SK-N-MC (cell line): ENCODE data around the gene NCK2.

Experiments used
- DNase-seq: peaks from one replicate; pipeline ENCODE4 v3.0.0-alpha.2; 2011; ENCODE audit warnings: low read depth, low spot score
- H3K27ac ChIP-seq: fragments of 200-600 bp; sonication (generic); 2 replicates; pipeline ENCODE4 v1.5.1; 2016; ENCODE audit warnings: mixed run types
- H3K36me3 ChIP-seq: fragments of 200-600 bp; sonication (generic); 2 replicates; pipeline ENCODE4 v1.6.1; 2017; ENCODE audit warnings: antibody characterized with exemption, low read length, mixed read lengths; ENCODE audit not compliant: insufficient read depth
- H3K4me3 ChIP-seq: fragments of 200-600 bp; sonication (generic); 2 replicates; pipeline ENCODE4 v1.5.1; 2016
- H3K9ac ChIP-seq: fragments of 200-600 bp; sonication (generic); 2 replicates; pipeline ENCODE4 v1.8.0; 2017; ENCODE audit warnings: mixed run types, mixed read lengths; ENCODE audit not compliant: insufficient read length
- H3K9me3 ChIP-seq: fragments of 200-600 bp; sonication (generic); 2 replicates; pipeline ENCODE4 v1.6.1; 2017; ENCODE audit warnings: low read depth, mild to moderate bottlenecking, antibody characterized with exemption, low read length, moderate library complexity, mixed read lengths
- EZH2 ChIP-seq: fragments of 200-600 bp; sonication (generic); IDR thresholded peaks from one replicate; pipeline ENCODE4 v1.6.1; 2017; ENCODE audit warnings: antibody characterized with exemption
- FOXP2 ChIP-seq: optimal IDR thresholded peaks from 2 replicates; pipeline ENCODE3; 2011; ENCODE audit warnings: mild to moderate bottlenecking, moderate library complexity; ENCODE audit not compliant: insufficient read depth; ENCODE audit errors: extremely low read length, control extremely low read depth
- POLR2AphosphoS5 ChIP-seq: IDR thresholded peaks from 2 replicates; pipeline ENCODE4 v1.6.1; 2012; ENCODE audit warnings: mild to moderate bottlenecking, low read depth, low read length, borderline replicate concordance

The NCK2 gene

GRCh38 chr2:105744909-105745853, at the start of gene NCK2:
NCK2 (plus strand) TSS chr2:105744912; CDS start chr2:105855064, 110,152 bp downstream.
- H3K9ac ChIP-seq = peak within 1 kb of the TSS; percentile 80
- TF ChIP-seq EZH2 (no peak), FOXP2 (no peak), POLR2AphosphoS5 (no peak)
- H3K9me3 ChIP-seq = no peaks in the 10 kb centered on the region
- peak within 1 kb of the TSS; percentile 87 for H3K4me3 ChIP-seq
- no peak for DNase-seq
- H3K36me3 ChIP-seq = no peaks in the 10 kb centered on the region
- H3K27ac ChIP-seq = no peak within 1 kb of the TSS

GRCh38 chr2:105697781-105698449, 46.8 kb upstream of the NCK2 start:
- no peak for DNase-seq
- Histone ChIP-seq H3K9ac (no peak overlapping the region), H3K36me3 (no peaks in the 10 kb centered on the region), H3K27ac (no peak overlapping the region), H3K4me3 (no peak overlapping the region), H3K9me3 (no peaks in the 10 kb centered on the region)
- TF ChIP-seq FOXP2 (no peak), POLR2AphosphoS5 (no peak), EZH2 (no peak)

GRCh38 chr2:105698820-105699219, 45.9 kb upstream of the NCK2 start:
- TF ChIP-seq FOXP2 = no peak
- no peak for TF ChIP-seq EZH2
- TF ChIP-seq POLR2AphosphoS5 = no peak
- Histone ChIP-seq H3K27ac (no peak overlapping the region), H3K4me3 (no peak overlapping the region), H3K9me3 (no peaks in the 10 kb centered on the region), H3K9ac (no peak overlapping the region), H3K36me3 (no peaks in the 10 kb centered on the region)
- no peak for DNase-seq

GRCh38 chr2:105701042-105701441, 43.7 kb upstream of the NCK2 start:
- Histone ChIP-seq H3K27ac (no peak overlapping the region), H3K36me3 (no peaks in the 10 kb centered on the region), H3K9me3 (no peaks in the 10 kb centered on the region), H3K9ac (no peak overlapping the region), H3K4me3 (no peak overlapping the region)
- TF ChIP-seq FOXP2 = no peak
- no peak for TF ChIP-seq POLR2AphosphoS5
- TF ChIP-seq EZH2 = no peak
- no peak for DNase-seq

- no peak for DNase-seq
- Histone ChIP-seq H3K9ac (no peak overlapping the region), H3K36me3 (no peaks in the 10 kb centered on the region), H3K27ac (no peak overlapping the region), H3K4me3 (no peak overlapping the region), H3K9me3 (no peaks in the 10 kb centered on the region)
- TF ChIP-seq EZH2 (no peak), FOXP2 (no peak), POLR2AphosphoS5 (no peak)
Measured at GRCh38 chr2:105708697-105709096, 36.0 kb upstream of the NCK2 start.

GRCh38 chr2:105711394-105711793, 33.3 kb upstream of the NCK2 start:
- no peak for TF ChIP-seq POLR2AphosphoS5
- no peak for TF ChIP-seq EZH2
- TF ChIP-seq FOXP2 = no peak
- H3K27ac ChIP-seq = no peak overlapping the region

GRCh38 chr2:105712166-105712915, 32.4 kb upstream of the NCK2 start:
- Histone ChIP-seq H3K27ac (no peak overlapping the region), H3K9ac (no peak overlapping the region), H3K4me3 (no peak overlapping the region), H3K9me3 (no peaks in the 10 kb centered on the region), H3K36me3 (no peaks in the 10 kb centered on the region)
- no peak for TF ChIP-seq FOXP2
- no peak for TF ChIP-seq POLR2AphosphoS5
- TF ChIP-seq EZH2 = no peak
- DNase-seq = no peak

More at GRCh38 chr2:105711394-105711793, 33.3 kb upstream of the NCK2 start:
- no peak for DNase-seq
- Histone ChIP-seq H3K4me3 (no peak overlapping the region), H3K9ac (no peak overlapping the region), H3K9me3 (no peaks in the 10 kb centered on the region), H3K36me3 (no peaks in the 10 kb centered on the region)

GRCh38 chr2:105712981-105713596, 31.6 kb upstream of the NCK2 start:
- Histone ChIP-seq H3K9ac (no peak overlapping the region), H3K27ac (no peak overlapping the region), H3K36me3 (no peaks in the 10 kb centered on the region), H3K9me3 (no peaks in the 10 kb centered on the region), H3K4me3 (no peak overlapping the region)
- DNase-seq = no peak
- TF ChIP-seq POLR2AphosphoS5 (no peak), FOXP2 (no peak), EZH2 (no peak)
